Heart left ventricle (tissue), 13 donors: ENCODE measurements around the gene ARSB.

ENCODE experiments used
- CTCF ChIP-seq, 12 donors: fragments of 200-600 bp; sonication (generic) in 4 of 12; IDR thresholded peaks; one replicate each; pipeline versions ENCODE4 v1.5.0 to v1.8.0; 2018 to 2022; ENCODE audit warnings: antibody characterized with exemption in 12 of 12, mild to moderate bottlenecking in 5 of 12
- POLR2A ChIP-seq, 2 donors: fragments of 450-650 bp; IDR thresholded peaks; one replicate each; pipeline ENCODE4 v1.6.1; 2017; ENCODE audit warnings: antibody characterized with exemption in 2 of 2, mild to moderate bottlenecking in 2 of 2, moderate library complexity in 2 of 2
- donor health status: ischemic (EF 13 %, LVEDD 7.1; RV severe dilation, severe dysfunction).
- donor health status: DM: no; HTN: yes; CAD: no.
- donor health status: DM: no; HTN: no; CAD: no.
- donor health status: ischemic (EF 25% LVEDD 6.9; RV normal size, moderate dysfunction).
- donor health status: ischemic (EF 25% LVEDD 5.7; RV mildly dilated, moderate dysfunction).
- donor health status: ischemic (EF 35%, LVEDD 5.7; RV mildly dilated, moderate dysfunction).
- donor health status: nonischemic (EF 11% LVEDD 7.7; RV severe dilation, severe dysfunction).
- donor health status: DM: yes; HTN: yes; CAD: no.
- donor health status: PGD.
- donor health status: ischemic (EF 29% LVEDD 5.4; RV normal size, mild dysfunction).
- donor health status: nonischemic (EF 23%, LVEDD 6.1; RV moderate dilation, normal function).

GRCh38 chr5:78765756-78766411 lies 219.2 kb downstream of the ARSB start:
- TF ChIP-seq CTCF (IDR thresholded peaks at IDR 0.05) (no peak), POLR2A (IDR thresholded peaks at IDR 0.05) (no peak)
